ENCODE data around the gene MCTP2. TPM values are rescaled to one million over a fixed set of nuclear protein-coding genes. Genes with fewer than 3 reads are reported as not detected.

Gene MCTP2
- total and polyA plus RNA-seq, 2 of the 8 experiments (the other 6 are each of a cell fraction or from before 2014, with no cell fraction given): 3.4 to 4.5 TPM

DNA sequence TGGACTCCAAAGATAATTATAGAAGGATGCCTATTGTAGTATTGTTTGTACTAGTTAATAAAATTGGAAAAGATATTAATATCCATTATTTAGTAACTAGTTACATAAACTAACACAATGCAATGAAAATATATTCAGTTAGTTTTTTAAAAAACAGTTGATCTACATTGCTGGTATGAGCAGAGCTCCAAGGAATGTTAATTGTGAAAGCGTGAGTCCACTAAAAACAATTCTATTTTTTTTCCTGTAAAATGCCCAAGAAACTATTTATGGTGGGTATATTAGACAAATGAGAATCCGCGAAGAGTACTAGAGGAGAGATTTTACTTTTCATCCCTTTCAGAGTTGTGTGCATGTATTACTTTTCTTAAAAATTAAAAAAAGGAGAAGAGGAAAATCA is 104.3 kb downstream of the MCTP2 start (continued):
- TF ChIP-seq HDAC6 (IDR thresholded peaks at IDR 0.05; ENCODE audit: low read depth, low read length) (no peak), SP4 (IDR thresholded peaks at IDR 0.05; ENCODE audit: low read length) (no peak)
